Activated effector memory CD4-positive, alpha-beta T cell treated with anti-CD3 and anti-CD28 coated beads, Interleukin-2, amount 50 U/mL, for 16 hours (primary cell): ENCODE results near the gene ANAPC1.
"Not testable (repeated sequence)": the region's sequence is repeated elsewhere in the genome, so short reads cannot be mapped to it uniquely, and the experiment has no call there.

Experiments
- DNase-seq: peaks from one replicate; pipeline ENCODE4 v3.0.0-alpha.2; 2020

ANAPC1 gene

DNA sequence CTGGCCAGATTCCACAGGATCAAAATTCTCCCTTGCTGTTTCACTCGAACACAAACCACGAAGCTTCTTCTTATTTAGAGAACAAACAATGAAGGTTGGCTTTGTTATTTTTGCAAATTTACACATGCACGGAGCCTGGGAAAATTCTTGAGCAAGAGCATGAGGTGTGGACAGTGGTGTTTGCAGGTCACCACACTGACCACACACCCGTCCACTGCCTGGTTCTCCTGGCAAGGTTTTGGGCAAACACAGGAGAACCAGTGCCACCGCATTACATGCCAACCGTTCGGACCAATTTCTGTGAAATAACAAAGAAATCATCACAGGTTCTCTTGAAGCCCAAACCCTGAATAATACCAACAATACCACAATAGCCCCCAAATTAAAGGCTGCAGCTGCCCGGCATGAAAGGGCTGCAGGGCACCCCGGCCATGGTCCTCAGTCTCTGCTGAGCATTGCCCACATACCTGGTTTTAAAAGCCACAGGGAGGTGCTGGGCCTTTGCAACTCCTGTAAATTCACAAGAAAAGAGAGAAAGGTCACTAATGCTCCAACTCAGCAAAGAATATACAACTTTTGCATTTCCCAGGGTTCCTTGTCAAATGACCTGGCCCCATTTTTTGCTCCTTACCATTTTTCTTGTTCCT lies 154.1 kb downstream of the ANAPC1 start:
- not testable (repeated sequence) for DNase-seq

DNA sequence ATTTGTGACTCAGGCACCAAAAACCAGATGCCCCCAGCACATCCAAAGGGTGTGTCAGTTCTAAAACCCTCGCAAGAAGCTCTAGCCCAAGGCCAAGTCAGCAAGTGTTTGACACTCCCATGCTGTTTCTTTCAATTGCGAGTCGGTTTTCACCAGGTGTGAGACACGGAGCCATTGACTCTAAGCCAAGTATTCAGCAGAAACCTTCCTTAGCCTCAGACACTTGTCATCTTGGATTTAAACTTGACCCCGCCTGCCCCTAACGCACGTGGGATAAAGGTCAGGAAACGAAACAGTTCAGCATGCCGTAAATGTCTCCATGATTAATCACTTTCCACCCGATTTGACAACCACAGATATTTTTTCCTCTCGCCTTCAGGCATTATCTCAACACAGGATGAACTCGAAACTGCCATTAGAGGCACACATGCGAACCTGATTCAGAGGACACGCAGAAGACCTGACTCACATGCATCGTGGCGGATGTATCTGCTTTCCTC lies 156.3 kb downstream of the ANAPC1 start:
- DNase-seq = peak; percentile 72

- not testable (repeated sequence) for DNase-seq
These were observed 158.3 kb downstream of the ANAPC1 start for GRCh38 chr2:111725742-111726141.

DNA sequence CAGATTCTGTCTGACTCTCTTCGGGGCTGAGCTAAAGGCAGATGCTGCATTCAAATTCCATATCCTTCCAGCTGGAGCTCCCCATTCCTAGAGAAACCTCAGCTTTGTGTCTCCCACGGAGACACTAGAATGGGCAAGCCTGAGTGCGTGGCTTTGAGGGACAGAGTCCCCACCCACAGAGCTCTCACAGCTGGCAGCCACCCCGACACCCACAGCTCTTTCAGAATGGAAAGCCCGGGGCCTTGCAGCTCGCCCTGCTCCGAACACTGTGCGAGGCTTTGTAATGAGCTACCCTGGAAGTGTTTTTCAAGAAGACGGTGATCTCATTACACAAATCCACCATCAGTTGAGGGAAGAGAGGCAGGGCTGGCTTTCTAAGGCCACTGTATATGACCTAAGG lies 164.4 kb downstream of the ANAPC1 start:
- not testable (repeated sequence) for DNase-seq
